GM10248 (cell line): ENCODE data around the gene ABCG1.

Experiments used
- CTCF ChIA-PET: fragments of 300-600 bp; sonication (Branson Sonifier 250); formaldehyde crosslinking; extraction: SDS; loops from one replicate; lab custom pipeline; 2021; ENCODE audit warnings: antibody characterized with exemption; lab: Yijun Ruan, JAX
- POLR2A ChIA-PET: fragments of 350-650 bp; sonication (Branson Sonifier 250); formaldehyde crosslinking; extraction: SDS; loops from one replicate; lab custom pipeline; 2020; ENCODE audit warnings: antibody characterized with exemption; lab: Yijun Ruan, JAX
- DNase-seq: peaks from one replicate; pipeline ENCODE4 v3.0.0; 2012; ENCODE audit errors: extremely low spot score
- CTCF ChIP-seq: IDR thresholded peaks from 2 replicates; pipeline ENCODE4 v1.5.1; 2012; ENCODE audit warnings: mild to moderate bottlenecking, low read depth; ENCODE audit errors: extremely low read depth, missing control alignments, control extremely low read depth

The ABCG1 gene

GRCh38 chr21:42213082-42213774 is 5.7 kb upstream of the ABCG1 start:
- no peak for TF ChIP-seq CTCF
- POLR2A ChIA-PET: no interaction called here
- DNase-seq: no peak
- CTCF ChIA-PET: interaction anchor here (1.6 kb wide), 1 partner anchor 46 kb away, joined by 5 read pairs; no protein-coding TSS in a partner anchor

GRCh38 chr21:42214081-42214750 is 4.7 kb upstream of the ABCG1 start:
- ChIA-PET CTCF (interaction anchor here (1.6 kb wide), 1 partner anchor 45 kb away, joined by 5 read pairs; no protein-coding TSS in a partner anchor), POLR2A (no interaction called here)
- no peak for TF ChIP-seq CTCF
- no peak for DNase-seq

- CTCF ChIA-PET: interaction anchor here (1.6 kb wide), 1 partner anchor 44 kb away, joined by 5 read pairs; no protein-coding TSS in a partner anchor
- no peak for DNase-seq
- POLR2A ChIA-PET: no interaction called here
- TF ChIP-seq CTCF: no peak
Measured at GRCh38 chr21:42214921-42215320, 4.0 kb upstream of the ABCG1 start.

GRCh38 chr21:42215942-42216725 is 2.8 kb upstream of the ABCG1 start:
- POLR2A ChIA-PET: no interaction called here
- DNase-seq: no peak
- TF ChIP-seq CTCF: no peak
- CTCF ChIA-PET: interaction anchor here (1.0 kb wide), 2 partner anchors 21 to 43 kb away, joined by 3 read pairs; no protein-coding TSS in a partner anchor

GRCh38 chr21:42216726-42217572 is 2.0 kb upstream of the ABCG1 start:
- ChIA-PET CTCF (interaction anchor here (1.0 kb wide), 2 partner anchors 20 to 42 kb away, joined by 3 read pairs; no protein-coding TSS in a partner anchor), POLR2A (no interaction called here)

More at GRCh38 chr21:42216726-42217572, 2.0 kb upstream of the ABCG1 start:
- no peak for DNase-seq
- TF ChIP-seq CTCF: no peak
